ENCODE results near the gene DAND5.
A peak's percentile ranks its signal among the peaks of the same experiment; 100 is the strongest.

Gene DAND5

DNA sequence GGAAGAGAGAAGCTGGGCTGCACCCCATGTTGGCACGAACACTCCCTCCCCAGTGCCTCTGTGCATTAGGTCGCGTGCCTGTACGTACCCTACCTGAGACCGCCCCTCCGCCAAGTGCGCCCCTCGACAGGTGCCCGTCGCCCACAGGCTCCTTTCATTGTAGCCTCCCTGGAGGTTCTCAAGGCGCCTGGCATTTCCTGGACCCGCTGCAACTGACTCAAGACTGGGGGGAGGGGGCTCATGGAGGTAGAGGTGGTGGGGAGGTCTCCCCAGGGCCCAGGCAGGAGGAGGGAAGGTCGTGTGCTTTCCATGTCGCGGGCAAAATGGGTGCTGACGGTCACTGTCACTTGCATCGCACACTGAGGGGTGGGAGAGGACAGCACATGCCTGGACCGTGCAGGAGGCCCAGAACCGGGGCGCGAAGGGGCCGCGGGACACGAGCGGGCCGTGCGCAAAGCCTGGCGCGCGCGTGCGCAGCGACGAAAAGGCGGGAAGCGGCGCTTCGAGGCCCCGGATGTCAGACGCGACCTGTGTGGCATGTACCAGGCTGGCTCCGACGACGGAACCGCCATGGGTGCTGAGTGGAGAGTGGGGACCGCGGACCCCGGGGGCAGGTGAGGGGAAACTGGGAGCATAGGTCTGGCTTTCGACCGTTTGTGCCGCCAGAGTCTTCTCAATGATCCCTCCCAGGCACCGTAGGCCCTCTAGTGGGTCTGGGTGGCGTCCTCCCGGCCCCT, 42.4 kb downstream of the DAND5 start:
- FAIRE-seq: no peak

- FAIRE-seq: no peak
These were observed 43.0 kb downstream of the DAND5 start for GRCh38 chr19:13012390-13012689.

- no peak for FAIRE-seq
These were observed 43.6 kb downstream of the DAND5 start for GRCh38 chr19:13012690-13013608.

- FAIRE-seq: no peak
These were observed 44.3 kb downstream of the DAND5 start for GRCh38 chr19:13013649-13014048.

- no peak for FAIRE-seq
These were observed 44.9 kb downstream of the DAND5 start for GRCh38 chr19:13014101-13014920.

GRCh38 chr19:13014921-13015280, 45.5 kb downstream of the DAND5 start:
- no peak for FAIRE-seq

DNA sequence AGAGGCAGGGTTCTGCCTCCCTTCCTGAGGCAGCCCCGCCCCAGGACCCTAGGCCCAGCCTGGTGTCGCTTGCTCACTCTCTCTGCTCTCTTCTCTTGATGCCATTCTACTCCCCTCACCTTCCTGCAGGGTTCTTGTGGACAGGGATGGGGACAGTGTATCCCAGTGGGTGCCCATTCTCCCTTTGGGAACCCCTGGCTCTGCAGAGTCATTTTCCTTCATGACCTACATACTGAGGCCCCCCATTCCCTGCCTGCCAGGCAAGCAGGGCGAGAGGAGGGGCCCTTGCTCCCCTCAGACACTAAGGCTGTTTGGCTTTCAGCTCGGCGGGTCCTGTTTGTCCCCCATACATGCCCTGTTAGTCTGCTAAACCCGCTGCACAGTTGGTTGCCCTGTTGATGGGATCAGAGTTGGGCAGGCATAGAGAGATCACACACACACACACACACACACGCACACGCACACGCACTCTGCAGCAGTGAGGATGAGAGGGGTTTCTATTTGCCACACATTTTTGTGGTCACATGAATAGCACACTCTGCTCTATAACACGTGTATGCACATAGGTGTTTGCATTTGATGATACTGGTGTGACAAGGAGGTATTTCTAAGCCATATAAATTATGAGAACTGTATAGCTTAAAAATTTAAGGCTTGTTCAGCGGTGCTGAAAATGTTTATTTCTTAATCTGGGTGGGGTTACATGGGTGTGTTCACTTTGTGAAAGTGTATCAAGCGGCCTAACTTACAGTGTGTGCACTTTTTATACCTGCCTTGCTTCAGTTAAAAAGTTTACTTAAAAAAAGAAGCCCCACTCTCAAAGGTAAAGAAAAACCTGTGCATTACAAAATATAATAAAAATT, 46.2 kb downstream of the DAND5 start:
- no peak for FAIRE-seq

DNA sequence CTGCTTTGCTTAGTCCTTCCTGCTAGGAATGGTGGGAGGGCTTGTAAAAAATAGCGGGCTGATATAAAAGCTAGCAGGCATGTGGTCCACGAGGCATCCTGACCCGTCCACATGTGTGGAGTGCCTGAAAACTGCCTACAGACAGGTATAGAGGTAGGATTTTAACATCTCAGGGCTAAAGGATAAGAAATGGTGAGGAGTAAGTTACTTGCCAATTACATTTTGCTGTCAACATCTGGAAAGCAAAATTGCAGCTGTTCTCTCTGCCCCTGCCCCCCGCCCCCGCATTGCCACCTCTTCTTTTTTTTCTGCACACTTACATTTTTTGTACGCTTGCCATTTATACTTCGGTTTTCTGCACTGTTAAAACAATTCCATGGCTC, 46.9 kb downstream of the DAND5 start:
- no peak for FAIRE-seq

- no peak for FAIRE-seq
These were observed 47.4 kb downstream of the DAND5 start for GRCh38 chr19:13016628-13017305.

GRCh38 chr19:13017306-13018034, 48.1 kb downstream of the DAND5 start:
- no peak for FAIRE-seq

GRCh38 chr19:13018035-13018914, 48.9 kb downstream of the DAND5 start:
- no peak for FAIRE-seq

- FAIRE-seq: no peak
These were observed 50.0 kb downstream of the DAND5 start for GRCh38 chr19:13019332-13019731.

- no peak for FAIRE-seq
These were observed 50.6 kb downstream of the DAND5 start for GRCh38 chr19:13020002-13020414.

DNA sequence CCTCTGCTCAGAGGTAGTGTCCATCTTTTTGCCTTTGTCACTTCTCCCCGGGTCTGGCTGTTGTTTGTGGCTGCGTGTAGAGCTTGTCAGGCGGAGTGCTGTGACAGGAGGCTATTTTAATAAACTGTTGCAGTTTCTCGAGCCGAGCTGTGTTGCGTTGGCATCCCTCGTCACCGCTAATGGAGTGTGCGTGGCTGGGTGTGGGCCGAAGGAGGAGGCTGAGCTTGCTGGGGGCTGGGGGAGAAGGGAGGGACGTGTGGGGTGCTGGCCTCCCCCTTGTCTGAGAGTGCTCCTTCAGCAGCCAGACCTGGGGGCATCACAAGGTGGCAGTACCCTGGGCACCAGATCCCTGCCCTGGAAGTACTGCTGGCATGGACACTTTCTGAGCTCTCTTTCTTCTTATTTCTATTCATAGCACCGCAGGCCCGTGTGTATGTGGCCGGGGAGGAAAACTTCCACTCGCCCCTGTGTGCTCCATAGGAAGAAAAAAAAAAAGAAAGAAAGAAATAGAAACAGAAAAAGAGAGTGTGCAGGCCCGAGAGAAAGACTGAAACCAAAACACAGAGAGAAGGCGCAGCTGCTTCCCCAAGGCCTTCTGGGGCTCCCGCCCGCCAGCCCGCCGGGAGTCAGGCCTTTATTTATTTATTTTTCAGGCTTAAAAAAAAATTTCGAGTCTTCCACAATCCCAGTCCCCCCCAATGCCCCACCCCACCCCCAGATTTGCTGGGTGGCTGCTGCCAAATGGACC, 52.9 kb downstream of the DAND5 start:
- FAIRE-seq: no peak

DNA sequence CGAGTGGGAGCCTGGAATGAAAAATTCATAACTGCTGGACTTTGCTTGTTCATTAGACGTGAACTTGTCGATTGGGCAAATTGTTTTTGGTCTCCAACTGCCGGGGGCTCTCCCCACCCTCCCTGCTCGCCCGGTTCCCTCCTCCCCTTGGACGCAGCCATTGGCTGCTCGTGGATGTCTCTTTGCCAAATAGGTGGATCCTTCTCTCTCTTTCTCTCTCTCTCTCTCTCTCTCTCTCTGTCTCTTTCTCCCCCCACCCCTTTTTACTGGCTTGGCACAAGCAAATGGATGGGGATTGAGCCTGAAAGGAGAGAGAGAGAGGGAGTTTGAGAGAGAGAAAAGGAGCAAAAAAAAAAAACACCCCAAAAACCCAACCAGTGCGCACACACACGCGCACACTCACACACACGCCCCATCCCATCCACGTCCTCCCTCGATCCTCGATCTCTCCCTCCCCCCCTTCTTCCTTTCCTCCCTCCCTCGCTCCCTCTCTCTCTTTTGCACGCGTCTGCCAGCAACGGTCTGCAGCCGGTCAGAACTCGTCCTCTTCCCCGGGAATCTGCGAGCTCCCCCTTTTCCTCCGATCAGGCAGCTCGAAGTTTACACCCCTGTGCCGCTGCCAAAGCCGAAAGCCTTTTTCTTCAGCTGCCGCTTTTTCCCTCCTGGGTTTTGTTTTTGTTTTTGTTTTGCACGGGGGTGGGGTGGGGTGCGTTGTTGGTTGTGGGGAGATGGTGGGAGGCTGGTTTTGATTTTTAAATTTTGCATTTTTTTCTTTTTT, 53.7 kb downstream of the DAND5 start:
- peak; percentile 3 for FAIRE-seq

- no peak for FAIRE-seq
These were observed 54.3 kb downstream of the DAND5 start for GRCh38 chr19:13023656-13024055.

All from TTC549 (cell line).